Bone marrow (tissue), 2 donors: ENCODE measurements around the gene DCAF15.

Experiments
- DNase-seq, 2 donors: peaks; one replicate each; lab custom pipeline; 2025; lab: John Stamatoyannopoulos, UW

Gene DCAF15

GRCh38 chr19:13931391-13932148 is 20.7 kb upstream of the DCAF15 start:
- no peak for DNase-seq

- no peak for DNase-seq
These were observed 20.1 kb upstream of the DCAF15 start for GRCh38 chr19:13932149-13932637.

GRCh38 chr19:13932911-13933393 is 19.4 kb upstream of the DCAF15 start:
- no peak for DNase-seq

- DNase-seq = no peak
These were observed 17.6 kb upstream of the DCAF15 start for GRCh38 chr19:13934785-13935109.

GRCh38 chr19:13935765-13936510 is 16.4 kb upstream of the DCAF15 start:
- DNase-seq = no peak

- DNase-seq = no peak
These were observed 14.6 kb upstream of the DCAF15 start for GRCh38 chr19:13937479-13938300.

- no peak for DNase-seq
These were observed 13.8 kb upstream of the DCAF15 start, which contains the start of gene PODNL1 for GRCh38 chr19:13938301-13939064. Gene PODNL1 (minus strand): TSS chr19:13938417. CDS start chr19:13938181, 236 bp downstream.

- DNase-seq = no peak
These were observed 10.2 kb upstream of the DCAF15 start for GRCh38 chr19:13942023-13942684.

- DNase-seq = no peak
These were observed 5.9 kb upstream of the DCAF15 start for GRCh38 chr19:13946414-13946813.

GRCh38 chr19:13951043-13951442 is 1.3 kb upstream of the DCAF15 start:
- no peak for DNase-seq

- no peak for DNase-seq
These were observed 533 bp upstream of the DCAF15 start for GRCh38 chr19:13951799-13952153.

GRCh38 chr19:13952931-13953531 is 722 bp downstream of the DCAF15 start:
- DNase-seq = no peak

GRCh38 chr19:13954185-13954584 is 1.9 kb downstream of the DCAF15 start:
- DNase-seq = no peak

GRCh38 chr19:13955662-13956364 is 3.5 kb downstream of the DCAF15 start:
- DNase-seq = no peak

GRCh38 chr19:13956365-13956744 is 4.0 kb downstream of the DCAF15 start:
- DNase-seq = no peak

- DNase-seq = no peak
These were observed 4.7 kb downstream of the DCAF15 start for GRCh38 chr19:13957051-13957450.

- DNase-seq = no peak
These were observed 5.7 kb downstream of the DCAF15 start for GRCh38 chr19:13958043-13958442.

GRCh38 chr19:13959141-13959961 is 7.0 kb downstream of the DCAF15 start:
- no peak for DNase-seq
